ENCODE data around the gene MCU. TPM values are rescaled to one million over a fixed set of nuclear protein-coding genes. Genes with fewer than 3 reads are reported as not detected.
A peak's percentile ranks its signal among the peaks of the same experiment; 100 is the strongest.

Gene MCU
- total and polyA plus RNA-seq, 2 of the 4 experiments (the other 2 are of a cell fraction), result 36.2 to 36.7 TPM

DNA sequence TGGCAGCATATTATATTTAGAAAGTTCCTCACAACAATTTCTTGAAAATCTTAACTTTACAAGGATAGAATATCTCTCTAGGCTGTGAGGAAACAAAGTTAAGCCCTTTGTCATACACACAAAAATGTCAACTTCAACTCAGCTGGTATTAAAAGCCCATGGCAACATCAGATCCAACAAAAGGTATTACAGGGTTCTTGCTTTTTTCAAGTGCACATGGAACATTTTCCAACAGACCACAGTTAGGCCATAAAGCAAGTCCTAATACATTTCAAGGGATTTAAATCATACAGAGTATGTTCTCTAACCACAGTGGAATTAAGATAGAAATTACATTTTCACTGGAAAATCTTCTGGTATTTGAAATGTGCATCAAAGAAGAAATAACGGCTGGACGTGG, 129.7 kb downstream of the MCU start:
- Histone ChIP-seq H2BK5ac (ENCODE audit: low read depth, low read length, poor library complexity, severe bottlenecking) (no peak overlapping the region), H2BK15ac (ENCODE audit: low read depth, low read length) (no peak overlapping the region), H3K14ac (replicated peaks; ENCODE audit: low read depth, low read length) (no peak overlapping the region), H3K9me1 (ENCODE audit: insufficient read depth, low read length) (no peaks in the 10 kb centered on the region), H3K9ac (ENCODE audit: low read depth, low read length) (no peak overlapping the region), H3K27ac (ENCODE audit: insufficient read depth, low read length) (no peak overlapping the region), H3K4ac (ENCODE audit: low read depth, low read length) (no peak overlapping the region), H3K36me3 (ENCODE audit: control insufficient read depth, insufficient read depth, low read length) (no peaks in the 10 kb centered on the region), H3K4me2 (ENCODE audit: low read depth, low read length) (no peak overlapping the region), H2AK5ac (ENCODE audit: low read depth, low read length) (no peak overlapping the region), H4K20me1 (ENCODE audit: insufficient read depth, low read length) (peaks cover 4% of the 10 kb centered on the region; the same call in 1 of the 2 replicates), H4K91ac (ENCODE audit: insufficient read depth, low read depth, low read length) (no peak overlapping the region), H3K79me1 (ENCODE audit: low read depth in 1 of 2, low read length in 2 of 2) (peaks cover 18 to 32% of the 10 kb centered on the region in 2 experiments), H4K5ac (ENCODE audit: low read depth, low read length) (no peak overlapping the region), H2AFZ (replicated peaks; ENCODE audit: low read length, poor library complexity) (no peak overlapping the region), H3K56ac (ENCODE audit: extremely low read depth, insufficient read depth, low read length) (no peak overlapping the region), H3K23ac (ENCODE audit: low read depth, low read length) (no peak overlapping the region), H3K9me3 (ENCODE audit: control insufficient read depth, insufficient read depth, low read length) (no peaks in the 10 kb centered on the region), H3K4me1 (ENCODE audit: control insufficient read depth, insufficient read depth, low read length) (peaks cover 1% of the 10 kb centered on the region; the same call in 1 of the 2 replicates), H2AK9ac (replicated peaks; ENCODE audit: low read depth, low read length, poor library complexity) (no peak overlapping the region), H3K18ac (ENCODE audit: low read depth, low read length) (no peak overlapping the region), H3K4me3 (ENCODE audit: insufficient read depth, low read depth, low read length) (no peak overlapping the region), H2BK20ac (ENCODE audit: low read depth, low read length) (no peak overlapping the region), H4K8ac (ENCODE audit: low read depth in 2 of 2, low read length in 2 of 2) (no peak overlapping the region), H2BK120ac (ENCODE audit: low read depth, low read length) (no peak overlapping the region), H3K27me3 (ENCODE audit: control insufficient read depth, insufficient read depth, low read length) (no peaks in the 10 kb centered on the region)
- dilution Hi-C loops (cut with HindIII; ENCODE audit: low sequenced_read_pairs, unreplicated experiment) (no loop called here), in situ Hi-C loops (cut with MboI; ENCODE audit: low sequenced_read_pairs) (no loop called here), intact Hi-C loops (cut with micrococcal nuclease) (no loop called here)
- ATAC-seq (ENCODE audit: low read depth), result no peak
- ChIA-PET CTCF (no interaction called here), POLR2A (ENCODE audit: unreplicated experiment) (no interaction called here)
- TF ChIP-seq, protein P1, sequence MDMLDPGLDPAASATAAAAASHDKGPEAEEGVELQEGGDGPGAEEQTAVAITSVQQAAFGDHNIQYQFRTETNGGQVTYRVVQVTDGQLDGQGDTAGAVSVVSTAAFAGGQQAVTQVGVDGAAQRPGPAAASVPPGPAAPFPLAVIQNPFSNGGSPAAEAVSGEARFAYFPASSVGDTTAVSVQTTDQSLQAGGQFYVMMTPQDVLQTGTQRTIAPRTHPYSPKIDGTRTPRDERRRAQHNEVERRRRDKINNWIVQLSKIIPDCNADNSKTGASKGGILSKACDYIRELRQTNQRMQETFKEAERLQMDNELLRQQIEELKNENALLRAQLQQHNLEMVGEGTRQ (IDR thresholded peaks at IDR 0.05; ENCODE audit: low read depth, low read length), result no peak
- TF ChIP-seq CHD1 (IDR thresholded peaks at IDR 0.05; ENCODE audit: low read depth, low read length), result no peak
- TF ChIP-seq RCOR1 (IDR thresholded peaks at IDR 0.05; ENCODE audit: insufficient replicate concordance, low read length), result no peak
- no peak for TF ChIP-seq SMC3 (IDR thresholded peaks at IDR 0.05; ENCODE audit: low read depth, low read length)
- TF ChIP-seq CEBPB (IDR thresholded peaks at IDR 0.05; ENCODE audit: low read depth, low read length), result no peak
- no peak for TF ChIP-seq RFX5 (IDR thresholded peaks at IDR 0.05; ENCODE audit: low read depth, low read length)
- TF ChIP-seq, protein P2, sequence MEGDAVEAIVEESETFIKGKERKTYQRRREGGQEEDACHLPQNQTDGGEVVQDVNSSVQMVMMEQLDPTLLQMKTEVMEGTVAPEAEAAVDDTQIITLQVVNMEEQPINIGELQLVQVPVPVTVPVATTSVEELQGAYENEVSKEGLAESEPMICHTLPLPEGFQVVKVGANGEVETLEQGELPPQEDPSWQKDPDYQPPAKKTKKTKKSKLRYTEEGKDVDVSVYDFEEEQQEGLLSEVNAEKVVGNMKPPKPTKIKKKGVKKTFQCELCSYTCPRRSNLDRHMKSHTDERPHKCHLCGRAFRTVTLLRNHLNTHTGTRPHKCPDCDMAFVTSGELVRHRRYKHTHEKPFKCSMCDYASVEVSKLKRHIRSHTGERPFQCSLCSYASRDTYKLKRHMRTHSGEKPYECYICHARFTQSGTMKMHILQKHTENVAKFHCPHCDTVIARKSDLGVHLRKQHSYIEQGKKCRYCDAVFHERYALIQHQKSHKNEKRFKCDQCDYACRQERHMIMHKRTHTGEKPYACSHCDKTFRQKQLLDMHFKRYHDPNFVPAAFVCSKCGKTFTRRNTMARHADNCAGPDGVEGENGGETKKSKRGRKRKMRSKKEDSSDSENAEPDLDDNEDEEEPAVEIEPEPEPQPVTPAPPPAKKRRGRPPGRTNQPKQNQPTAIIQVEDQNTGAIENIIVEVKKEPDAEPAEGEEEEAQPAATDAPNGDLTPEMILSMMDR (conservative IDR thresholded peaks at IDR 0.05; ENCODE audit: low read depth, low read length), result no peak
- TF ChIP-seq POLR2A (IDR thresholded peaks at IDR 0.05; ENCODE audit: low read depth, low read length), result no peak
- no peak for TF ChIP-seq MAZ (IDR thresholded peaks at IDR 0.05; ENCODE audit: borderline replicate concordance, low read depth, low read length)
- TF ChIP-seq FOS (IDR thresholded peaks at IDR 0.05; ENCODE audit: low read depth, low read length), result no peak
- TF ChIP-seq MXI1 (IDR thresholded peaks at IDR 0.05; ENCODE audit: borderline replicate concordance, low read depth, low read length), result no peak
- peak; percentile 5 for DNase-seq
- no TSS peak for BruUV-seq (replicated peaks)
- no CpG with 5 or more reads among the region's 2 CpGs for WGBS, 2 experiments (ENCODE audit: extremely low coverage in 2 of 2, insufficient read length in 1 of 2)

All from IMR-90 (cell line).